Measurements from ENCODE around the gene CDHR2. TPM values are rescaled to one million over a fixed set of nuclear protein-coding genes. Genes with fewer than 3 reads are reported as not detected.
"Not testable (repeated sequence)": the region's sequence is repeated elsewhere in the genome, so short reads cannot be mapped to it uniquely, and the experiment has no call there.

The CDHR2 gene
- total RNA-seq, 1 donor = not detected

GRCh38 chr5:176583076-176583475 is 33.9 kb downstream of the CDHR2 start:
- no peak for DNase-seq (ENCODE audit: low read depth)
- no peak for TF ChIP-seq CTCF (IDR thresholded peaks at IDR 0.05; ENCODE audit: insufficient read depth, low read depth, low read length)
- H3K4me3 ChIP-seq (ENCODE audit: low read depth, low read length) = no peak overlapping the region

GRCh38 chr5:176587398-176587797 is 38.3 kb downstream of the CDHR2 start:
- no peak for DNase-seq (ENCODE audit: low read depth)
- TF ChIP-seq CTCF (IDR thresholded peaks at IDR 0.05; ENCODE audit: insufficient read depth, low read depth, low read length) = no peak
- H3K4me3 ChIP-seq (ENCODE audit: low read depth, low read length) = no peak overlapping the region

GRCh38 chr5:176588297-176588696 is 39.2 kb downstream of the CDHR2 start:
- DNase-seq (ENCODE audit: low read depth) = no peak
- no peak overlapping the region for H3K4me3 ChIP-seq (ENCODE audit: low read depth, low read length)
- TF ChIP-seq CTCF (IDR thresholded peaks at IDR 0.05; ENCODE audit: insufficient read depth, low read depth, low read length) = no peak

- DNase-seq (ENCODE audit: low read depth) = no peak
- TF ChIP-seq CTCF (IDR thresholded peaks at IDR 0.05; ENCODE audit: insufficient read depth, low read depth, low read length) = no peak
- H3K4me3 ChIP-seq (ENCODE audit: low read depth, low read length) = no peak overlapping the region
These were observed 40.1 kb downstream of the CDHR2 start for GRCh38 chr5:176589039-176589769.

GRCh38 chr5:176590035-176590717 is 41.0 kb downstream of the CDHR2 start:
- no peak for DNase-seq (ENCODE audit: low read depth)
- H3K4me3 ChIP-seq (ENCODE audit: low read depth, low read length) = no peak overlapping the region
- no peak for TF ChIP-seq CTCF (IDR thresholded peaks at IDR 0.05; ENCODE audit: insufficient read depth, low read depth, low read length)

- DNase-seq (ENCODE audit: low read depth); H3K4me3 ChIP-seq (ENCODE audit: low read depth, low read length): not testable (repeated sequence)
These were observed 42.5 kb downstream of the CDHR2 start for GRCh38 chr5:176591667-176592066.

- H3K4me3 ChIP-seq (ENCODE audit: low read depth, low read length) = no peak overlapping the region
- no peak for DNase-seq (ENCODE audit: low read depth)
- no peak for TF ChIP-seq CTCF (IDR thresholded peaks at IDR 0.05; ENCODE audit: insufficient read depth, low read depth, low read length)
These were observed 43.4 kb downstream of the CDHR2 start for GRCh38 chr5:176592573-176592972.
